ENCODE results near the gene IDH3A. TPM values are rescaled to one million over a fixed set of nuclear protein-coding genes. Genes with fewer than 3 reads are reported as not detected.

The IDH3A gene
- polyA plus RNA-seq, 3 donors, result 46.5 to 85.0 (median 74.0) TPM

DNA sequence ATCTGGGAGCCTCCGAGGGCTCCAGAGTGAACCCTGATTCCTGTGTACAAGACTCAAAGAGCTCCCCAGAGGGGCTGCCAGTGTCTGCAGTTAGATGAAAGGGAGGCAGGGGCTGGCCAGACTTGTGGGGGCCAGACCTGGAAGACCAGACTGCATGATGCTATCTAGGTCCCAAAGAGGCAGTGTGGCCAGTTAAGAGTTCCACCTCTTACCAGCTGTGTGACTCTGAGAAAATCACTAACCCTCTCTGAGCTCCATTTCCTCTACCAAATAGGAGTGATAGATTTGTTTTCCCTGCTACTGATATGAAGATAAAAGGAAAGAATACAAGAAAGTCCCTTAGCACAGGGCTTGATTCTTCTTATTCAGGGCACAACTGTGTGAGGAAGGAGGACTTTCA lies 56.2 kb downstream of the IDH3A start:
- DNase-seq, result no peak
- peak overlapping the region in 1 of 7 donors; percentile 72 for H3K27ac Mint-ChIP-seq
- H3K9me3 Mint-ChIP-seq, result no peaks in the 10 kb centered on the region
- Histone ChIP-seq H3K4me2 (replicated peaks; ENCODE audit: extremely low read depth, low read length, poor library complexity, severe bottlenecking) (no peak overlapping the region), H4K20me1 (ENCODE audit: insufficient read depth, low read length) (no peaks in the 10 kb centered on the region), H3K9ac (ENCODE audit: insufficient read depth, low read length, poor library complexity, severe bottlenecking) (no peak overlapping the region), H3K79me2 (ENCODE audit: insufficient read depth, low read length) (no peaks in the 10 kb centered on the region), H3K36me3 (replicated peaks in 1 of 2; ENCODE audit: control insufficient read depth in 1 of 2, insufficient read depth in 2 of 2, low read length in 2 of 2) (no peaks in the 10 kb centered on the region), H3K4me3 (replicated peaks in 1 of 3; ENCODE audit: low read depth in 2 of 3, low read length in 3 of 3) (no peak overlapping the region), H3K4me1 (ENCODE audit: control insufficient read depth in 1 of 2, insufficient read depth in 2 of 2, low read length in 2 of 2) (no peaks in the 10 kb centered on the region), H2AFZ (ENCODE audit: insufficient read depth, low read depth, low read length, poor library complexity, severe bottlenecking) (no peak overlapping the region), H3K27ac (ENCODE audit: low read depth in 1 of 2, low read length in 2 of 2) (no peak overlapping the region), H3K27me3 (ENCODE audit: control insufficient read depth in 2 of 2, insufficient read depth in 2 of 2, low read length in 2 of 2) (no peaks in the 10 kb centered on the region), H3K9me3 (replicated peaks in 1 of 2; ENCODE audit: control insufficient read depth in 1 of 2, insufficient read depth in 1 of 2, low read length in 2 of 2) (no peaks in the 10 kb centered on the region)
- TF ChIP-seq, protein P1, sequence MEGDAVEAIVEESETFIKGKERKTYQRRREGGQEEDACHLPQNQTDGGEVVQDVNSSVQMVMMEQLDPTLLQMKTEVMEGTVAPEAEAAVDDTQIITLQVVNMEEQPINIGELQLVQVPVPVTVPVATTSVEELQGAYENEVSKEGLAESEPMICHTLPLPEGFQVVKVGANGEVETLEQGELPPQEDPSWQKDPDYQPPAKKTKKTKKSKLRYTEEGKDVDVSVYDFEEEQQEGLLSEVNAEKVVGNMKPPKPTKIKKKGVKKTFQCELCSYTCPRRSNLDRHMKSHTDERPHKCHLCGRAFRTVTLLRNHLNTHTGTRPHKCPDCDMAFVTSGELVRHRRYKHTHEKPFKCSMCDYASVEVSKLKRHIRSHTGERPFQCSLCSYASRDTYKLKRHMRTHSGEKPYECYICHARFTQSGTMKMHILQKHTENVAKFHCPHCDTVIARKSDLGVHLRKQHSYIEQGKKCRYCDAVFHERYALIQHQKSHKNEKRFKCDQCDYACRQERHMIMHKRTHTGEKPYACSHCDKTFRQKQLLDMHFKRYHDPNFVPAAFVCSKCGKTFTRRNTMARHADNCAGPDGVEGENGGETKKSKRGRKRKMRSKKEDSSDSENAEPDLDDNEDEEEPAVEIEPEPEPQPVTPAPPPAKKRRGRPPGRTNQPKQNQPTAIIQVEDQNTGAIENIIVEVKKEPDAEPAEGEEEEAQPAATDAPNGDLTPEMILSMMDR (IDR thresholded peaks at IDR 0.05), result no peak
- no peak overlapping the region for H3K4me3 Mint-ChIP-seq
- 83% methylated on average over 1 of the region's 1 CpG for WGBS (ENCODE audit: insufficient coverage)
- intact Hi-C loops (cut with micrococcal nuclease), result no loop called here
- peaks cover 0 to 8% (median 5%) of the 10 kb centered on the region in 3 donors for H3K27me3 Mint-ChIP-seq (ENCODE audit: low read depth in 3 of 3)
- H3K36me3 Mint-ChIP-seq, result no peaks in the 10 kb centered on the region
- no peaks in the 10 kb centered on the region for H3K4me1 Mint-ChIP-seq

DNA sequence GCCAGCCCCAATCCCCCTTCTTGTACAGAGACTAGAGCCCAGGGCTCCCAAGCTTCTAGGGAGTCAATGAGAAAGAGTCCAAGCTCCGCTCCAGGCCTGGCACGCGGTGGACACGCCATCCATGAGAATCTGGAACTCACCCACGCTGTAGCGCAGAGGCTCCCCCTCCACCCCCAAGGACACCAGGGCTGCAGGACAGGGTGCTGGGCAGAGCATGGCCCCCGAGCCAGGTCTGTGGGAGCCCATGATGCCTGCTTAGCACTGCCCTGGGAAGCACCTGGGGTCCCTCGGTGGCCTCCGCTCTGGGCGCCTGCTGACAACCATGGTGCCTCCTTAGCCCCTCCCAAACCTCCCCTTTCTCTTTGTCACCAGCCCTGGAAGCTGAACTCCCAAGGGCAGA lies 56.7 kb downstream of the IDH3A start:
- TF ChIP-seq, protein P1 (IDR thresholded peaks at IDR 0.05), result no peak
- WGBS (ENCODE audit: insufficient coverage), result 95% methylated on average over 10 of the region's 10 CpGs
- intact Hi-C loops (cut with micrococcal nuclease), result no loop called here

More for the DNA sequence above, 56.7 kb downstream of the IDH3A start:
- H3K27ac Mint-ChIP-seq, result no peak overlapping the region
- H4K20me1 ChIP-seq (ENCODE audit: insufficient read depth, low read length), result no peaks in the 10 kb centered on the region
- no peak overlapping the region for H2AFZ ChIP-seq (ENCODE audit: insufficient read depth, low read depth, low read length, poor library complexity, severe bottlenecking)
- no peaks in the 10 kb centered on the region for H3K9me3 ChIP-seq (replicated peaks in 1 of 2; ENCODE audit: control insufficient read depth in 1 of 2, insufficient read depth in 1 of 2, low read length in 2 of 2)
- no peak overlapping the region for H3K4me3 Mint-ChIP-seq
- no peaks in the 10 kb centered on the region for H3K79me2 ChIP-seq (ENCODE audit: insufficient read depth, low read length)
- H3K4me1 ChIP-seq (ENCODE audit: control insufficient read depth in 1 of 2, insufficient read depth in 2 of 2, low read length in 2 of 2), result no peaks in the 10 kb centered on the region
- H3K9me3 Mint-ChIP-seq, result no peaks in the 10 kb centered on the region
- H3K27me3 Mint-ChIP-seq (ENCODE audit: low read depth in 3 of 3), result peaks cover 0 to 8% (median 4%) of the 10 kb centered on the region in 3 donors
- no peaks in the 10 kb centered on the region for H3K36me3 ChIP-seq (replicated peaks in 1 of 2; ENCODE audit: control insufficient read depth in 1 of 2, insufficient read depth in 2 of 2, low read length in 2 of 2)
- no peak overlapping the region for H3K9ac ChIP-seq (ENCODE audit: insufficient read depth, low read length, poor library complexity, severe bottlenecking)
- DNase-seq, result no peak
- no peak overlapping the region for H3K27ac ChIP-seq (ENCODE audit: low read depth in 1 of 2, low read length in 2 of 2)
- no peaks in the 10 kb centered on the region for H3K36me3 Mint-ChIP-seq
- H3K4me2 ChIP-seq (replicated peaks; ENCODE audit: extremely low read depth, low read length, poor library complexity, severe bottlenecking), result no peak overlapping the region
- no peak overlapping the region for H3K4me3 ChIP-seq (replicated peaks in 1 of 3; ENCODE audit: low read depth in 2 of 3, low read length in 3 of 3)
- H3K27me3 ChIP-seq (ENCODE audit: control insufficient read depth in 2 of 2, insufficient read depth in 2 of 2, low read length in 2 of 2), result no peaks in the 10 kb centered on the region
- no peaks in the 10 kb centered on the region for H3K4me1 Mint-ChIP-seq

Data from CD14-positive monocyte (primary cell).